ENCODE results near the gene PLIN1. TPM values are rescaled to one million over a fixed set of nuclear protein-coding genes. Genes with fewer than 3 reads are reported as not detected.

PLIN1 gene
- total and polyA plus RNA-seq, 10 of the 15 experiments (the other 5 are each of a cell fraction or from before 2014, with no cell fraction given): 0.05 to 0.13 (median 0.09) TPM; not detected in 6

GRCh38 chr15:89633585-89633984 is 45.6 kb downstream of the PLIN1 start (continued):
- no peak for TF ChIP-seq CUX1 (IDR thresholded peaks at IDR 0.05; ENCODE audit: insufficient replicate concordance, low read depth, low read length)
- no peak for TF ChIP-seq CEBPB (IDR thresholded peaks at IDR 0.05; ENCODE audit: borderline replicate concordance in 1 of 2, low read depth in 2 of 2, low read length in 2 of 2)

- no peaks in the 10 kb centered on the region for H3K79me2 ChIP-seq (ENCODE audit: control insufficient read depth, insufficient read depth, low read length)
- no peak for FAIRE-seq
- POLR2A ChIA-PET: no interaction called here
- H4K20me1 ChIP-seq (ENCODE audit: control insufficient read depth, insufficient read depth): no peaks in the 10 kb centered on the region
- 96% methylated on average over 16 of the region's 18 CpGs for WGBS (ENCODE audit: insufficient coverage, insufficient replicate concordance, low lambda C conversion rate, missing lambda C conversion rate)
- intact Hi-C loops (cut with micrococcal nuclease; ENCODE audit: unreplicated experiment): no loop called here
- BruUV-seq (replicated peaks): no TSS peak
- no peaks in the 10 kb centered on the region for H3K27me3 ChIP-seq (replicated peaks in 1 of 2; ENCODE audit: control insufficient read depth in 2 of 2, insufficient read depth in 2 of 2, low read length in 1 of 2)
- H3K4me1 ChIP-seq (ENCODE audit: control insufficient read depth, insufficient read depth, low read length): no peaks in the 10 kb centered on the region
- H3K9me3 ChIP-seq (replicated peaks; ENCODE audit: control insufficient read depth, insufficient read depth, low read length): no peaks in the 10 kb centered on the region; the same call in 2 of the 3 replicates
- no peak for DNase-seq (ENCODE audit: low read depth, low spot score)
- peaks cover 12 to 22% of the 10 kb centered on the region in 2 experiments for H3K36me3 ChIP-seq (ENCODE audit: control insufficient read depth in 2 of 2, insufficient read depth in 2 of 2, low read length in 1 of 2)
- TF ChIP-seq MXI1 (IDR thresholded peaks at IDR 0.05; ENCODE audit: low read depth, low read length) (no peak), SP1 (IDR thresholded peaks at IDR 0.05; ENCODE audit: low read depth, low read length) (no peak)
- ATAC-seq: no peak; the same call in 2 of the 3 replicates
- H3K4me3 ChIP-seq: no peak overlapping the region
- H3K9ac ChIP-seq (ENCODE audit: control insufficient read depth, insufficient read depth, low read length): no peak overlapping the region
- in situ Hi-C loops (cut with MboI): no loop called here
- RAD21 ChIA-PET (ENCODE audit: unreplicated experiment): no interaction called here
- SMC1A ChIA-PET (ENCODE audit: uncharacterized antibody, unreplicated experiment): no interaction called here
- CTCF ChIA-PET: interaction anchor here (0.6 kb wide), 1 partner anchor 97 kb away, joined by 4 read pairs; no protein-coding TSS in a partner anchor
- H2AFZ ChIP-seq (ENCODE audit: control insufficient read depth, low read depth, low read length): no peak overlapping the region
- H3K27ac ChIP-seq (ENCODE audit: control insufficient read depth, insufficient read depth): no peak overlapping the region
- no peak overlapping the region for H3K4me2 ChIP-seq (ENCODE audit: control insufficient read depth, insufficient read depth)
Measured at GRCh38 chr15:89632563-89633430, 46.4 kb downstream of the PLIN1 start.
